GM12878 (cell line): ENCODE results near the gene FRG2B.
"Not testable (repeated sequence)": the region's sequence is repeated elsewhere in the genome, so short reads cannot be mapped to it uniquely, and the experiment has no call there.

Experiments
- ASH2L ChIP-seq: fragments of 300-600, 200-600 bp; sonication (generic); IDR thresholded peaks from 2 replicates; pipeline ENCODE4 v1.6.1; 2017; ENCODE audit warnings: low read depth, mild to moderate bottlenecking, borderline replicate concordance
- CHD1 ChIP-seq: IDR thresholded peaks from 2 replicates; pipeline ENCODE4 v1.6.1; 2012; ENCODE audit warnings: low read depth, low read length, improper control_type of control experiment
- EGR1 ChIP-seq, 2 experiments: IDR thresholded peaks; 1 replicate in 1 of 2; 2 replicates in 1 of 2; pipeline ENCODE4 v1.6.1; 2011 to 2012; ENCODE audit warnings: low read depth in 2 of 2, low read length in 2 of 2, borderline replicate concordance in 1 of 2, mild to moderate bottlenecking in 1 of 2, moderate library complexity in 1 of 2
- EP300 ChIP-seq, 2 experiments: fragments of 150-350 bp in 1 of 2; IDR thresholded peaks; 2 replicates each; pipeline ENCODE4 v1.6.1; 2011 to 2012; ENCODE audit warnings: low read depth in 2 of 2, low read length in 2 of 2, borderline replicate concordance in 1 of 2, improper control_type of control experiment in 1 of 2, inconsistent platforms in 1 of 2; ENCODE audit not compliant: control insufficient read depth in 1 of 2
- HDAC6 ChIP-seq: fragments of 200-600 bp; sonication (generic); IDR thresholded peaks from one replicate; pipeline ENCODE4 v1.8.0; 2017; ENCODE audit warnings: antibody characterized with exemption; ENCODE audit not compliant: unreplicated experiment
- MEF2B ChIP-seq: fragments of 450-650 bp; IDR thresholded peaks from 2 replicates; pipeline ENCODE4 v1.6.1; 2018; ENCODE audit warnings: mild to moderate bottlenecking, moderate library complexity; ENCODE audit not compliant: partially characterized antibody, poor library complexity, severe bottlenecking
- NFIC ChIP-seq: IDR thresholded peaks from 2 replicates; pipeline ENCODE4 v1.6.1; 2012; ENCODE audit warnings: low read depth, mild to moderate bottlenecking, inconsistent platforms, low read length, moderate library complexity
- NR2C2 ChIP-seq: IDR thresholded peaks from 2 replicates; pipeline ENCODE4 v1.6.1; 2011; ENCODE audit warnings: borderline replicate concordance, low read depth; ENCODE audit not compliant: control insufficient read depth, insufficient read length
- POLR2AphosphoS5 ChIP-seq: IDR thresholded peaks from 2 replicates; pipeline ENCODE4 v1.6.1; 2011; ENCODE audit warnings: mild to moderate bottlenecking, low read length, inconsistent platforms
- RAD21 ChIP-seq: IDR thresholded peaks from 2 replicates; pipeline ENCODE4 v1.6.1; 2011; ENCODE audit warnings: mild to moderate bottlenecking, low read depth, low read length, moderate library complexity; ENCODE audit not compliant: insufficient read depth
- RELB ChIP-seq: fragments of 450-650 bp; IDR thresholded peaks from 2 replicates; pipeline ENCODE4 v1.6.1; 2017; ENCODE audit warnings: low read depth, mild to moderate bottlenecking, moderate library complexity
- ZBTB40 ChIP-seq: fragments of 450-650 bp; IDR thresholded peaks from 2 replicates; pipeline ENCODE4 v1.6.1; 2016; ENCODE audit warnings: mild to moderate bottlenecking, moderate library complexity, borderline replicate concordance
- TF ChIP-seq, protein P1 (sequence below), 3 experiments: IDR thresholded peaks in 2 of 3; conservative IDR thresholded peaks in 1 of 3; 2 replicates each; pipeline ENCODE4 v1.5.1; 2011; ENCODE audit warnings: low read depth in 3 of 3, low read length in 3 of 3, mild to moderate bottlenecking in 3 of 3, control low read depth in 2 of 3, moderate library complexity in 2 of 3, inconsistent platforms in 1 of 3, mixed read lengths in 1 of 3; ENCODE audit not compliant: control insufficient read depth in 2 of 3, insufficient read depth in 1 of 3; ENCODE audit errors: extremely low read depth in 1 of 3

DNA sequence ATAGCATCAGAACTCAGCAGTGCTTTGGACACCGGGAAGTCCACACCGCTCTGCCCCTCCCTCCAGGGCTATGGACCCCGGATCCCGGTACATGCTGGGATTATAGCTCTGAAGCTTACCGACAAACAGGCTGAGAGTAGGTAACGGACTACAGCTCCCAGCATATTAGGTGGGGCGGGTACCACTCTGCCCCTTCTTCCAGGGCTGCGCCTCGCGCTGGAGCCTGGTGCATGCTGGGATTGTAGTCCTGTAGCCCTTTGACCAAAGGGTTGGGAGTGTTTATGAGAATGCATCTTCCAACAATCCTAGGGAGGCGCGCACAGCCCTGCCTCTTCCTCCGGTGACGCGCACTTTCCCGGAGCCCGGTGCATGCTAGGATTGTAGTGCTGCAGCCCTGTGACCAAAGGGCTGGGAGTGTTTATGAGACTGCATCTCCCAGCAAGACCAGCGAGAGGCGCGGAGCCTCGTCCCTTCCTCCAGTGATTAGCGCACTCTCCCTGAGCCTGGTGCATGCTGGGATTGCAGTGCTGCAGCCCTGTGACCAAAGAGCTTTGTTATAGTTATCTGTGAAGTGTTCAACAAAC is 22.4 kb upstream of the FRG2B start:
- TF ChIP-seq NFIC; ZBTB40; HDAC6; CHD1; NR2C2; MEF2B; ASH2L; RAD21; POLR2AphosphoS5; RELB; EP300 (IDR thresholded peaks at IDR 0.05; ENCODE audit: borderline replicate concordance in 1 of 2, control insufficient read depth in 1 of 2, low read depth in 2 of 2, low read length in 2 of 2); EGR1 (IDR thresholded peaks at IDR 0.05; ENCODE audit: borderline replicate concordance in 1 of 2, low read depth in 2 of 2, low read length in 2 of 2): not testable (repeated sequence)
- TF ChIP-seq, protein P1, sequence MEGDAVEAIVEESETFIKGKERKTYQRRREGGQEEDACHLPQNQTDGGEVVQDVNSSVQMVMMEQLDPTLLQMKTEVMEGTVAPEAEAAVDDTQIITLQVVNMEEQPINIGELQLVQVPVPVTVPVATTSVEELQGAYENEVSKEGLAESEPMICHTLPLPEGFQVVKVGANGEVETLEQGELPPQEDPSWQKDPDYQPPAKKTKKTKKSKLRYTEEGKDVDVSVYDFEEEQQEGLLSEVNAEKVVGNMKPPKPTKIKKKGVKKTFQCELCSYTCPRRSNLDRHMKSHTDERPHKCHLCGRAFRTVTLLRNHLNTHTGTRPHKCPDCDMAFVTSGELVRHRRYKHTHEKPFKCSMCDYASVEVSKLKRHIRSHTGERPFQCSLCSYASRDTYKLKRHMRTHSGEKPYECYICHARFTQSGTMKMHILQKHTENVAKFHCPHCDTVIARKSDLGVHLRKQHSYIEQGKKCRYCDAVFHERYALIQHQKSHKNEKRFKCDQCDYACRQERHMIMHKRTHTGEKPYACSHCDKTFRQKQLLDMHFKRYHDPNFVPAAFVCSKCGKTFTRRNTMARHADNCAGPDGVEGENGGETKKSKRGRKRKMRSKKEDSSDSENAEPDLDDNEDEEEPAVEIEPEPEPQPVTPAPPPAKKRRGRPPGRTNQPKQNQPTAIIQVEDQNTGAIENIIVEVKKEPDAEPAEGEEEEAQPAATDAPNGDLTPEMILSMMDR (IDR thresholded peaks at IDR 0.05 in 2 of 3, conservative IDR thresholded peaks at IDR 0.05 in 1 of 3; ENCODE audit: control insufficient read depth in 2 of 3, extremely low read depth in 1 of 3, insufficient read depth in 1 of 3, low read depth in 3 of 3, low read length in 3 of 3) = not testable (repeated sequence)
